K562 (cell line): ENCODE data around the gene SLC3A2. TPM values are rescaled to one million over a fixed set of nuclear protein-coding genes. Genes with fewer than 3 reads are reported as not detected.
"Not testable (repeated sequence)": the region's sequence is repeated elsewhere in the genome, so short reads cannot be mapped to it uniquely, and the experiment has no call there.

ENCODE experiments used
- BRCA1 ChIP-seq, 2 experiments: fragments of 450-650 bp in 1 of 2; sonication (generic) in 1 of 2; formaldehyde crosslinking in 1 of 2; IDR thresholded peaks; 2 replicates each; pipeline versions ENCODE4 v1.5.0 to v1.6.1; 2017 to 2020; ENCODE audit warnings: mild to moderate bottlenecking in 1 of 2, missing genetic modification reagents in 1 of 2
- ETV6 ChIP-seq, 3 experiments: fragments of 150-350 bp in 1 of 3; sonication (generic) in 1 of 3; formaldehyde crosslinking in 1 of 3; IDR thresholded peaks; 2 replicates each; pipeline versions ENCODE4 v1.6.1 to v1.8.0; 2014 to 2022; ENCODE audit warnings: borderline replicate concordance in 2 of 3, low read depth in 2 of 3, antibody characterized with exemption in 1 of 3, low read length in 1 of 3, mild to moderate bottlenecking in 1 of 3, missing genetic modification reagents in 1 of 3
- FUS ChIP-seq: fragments of 200-400 bp; formaldehyde crosslinking; optimal IDR thresholded peaks from 2 replicates; pipeline ENCODE3; 2017; ENCODE audit warnings: low read depth, low read length
- POLR2G ChIP-seq: fragments of 200-400 bp; formaldehyde crosslinking; IDR thresholded peaks from 2 replicates; pipeline ENCODE4 v1.6.1; 2017; ENCODE audit warnings: low read depth, mild to moderate bottlenecking, antibody characterized with exemption, low read length, moderate library complexity
- RBM14 ChIP-seq: fragments of 200-400 bp; formaldehyde crosslinking; IDR thresholded peaks from 2 replicates; pipeline ENCODE4 v1.6.1; 2018; ENCODE audit warnings: low read depth, mild to moderate bottlenecking, low read length, moderate library complexity, borderline replicate concordance; ENCODE audit not compliant: insufficient read depth
- TOE1 ChIP-seq, 2 experiments: fragments of 450-650 bp in 1 of 2; sonication (generic) in 1 of 2; formaldehyde crosslinking in 1 of 2; IDR thresholded peaks; 2 replicates each; pipeline versions ENCODE4 v1.7.1 to v1.8.0; 2016 to 2022; ENCODE audit warnings: borderline replicate concordance in 2 of 2, mild to moderate bottlenecking in 2 of 2, antibody characterized with exemption in 1 of 2, inconsistent platforms in 1 of 2, low read depth in 1 of 2, missing genetic modification reagents in 1 of 2, moderate library complexity in 1 of 2
- ZC3H4 ChIP-seq: sonication (generic); formaldehyde crosslinking; IDR thresholded peaks from 2 replicates; pipeline ENCODE4 v1.9.0; 2021; ENCODE audit warnings: missing genetic modification reagents, borderline replicate concordance
- ZFX ChIP-seq: sonication (generic); formaldehyde crosslinking; IDR thresholded peaks from 2 replicates; pipeline ENCODE4 v1.8.0; 2022; ENCODE audit warnings: mild to moderate bottlenecking, missing genetic modification reagents, moderate library complexity
- polyA plus RNA-seq, 8 experiments: library from polyadenylated mRNA; depleted of rRNA in 4 of 8; stranded (reverse) in 5 of 8; unstranded in 3 of 8; fragments of >200 nt; fragmentation: Nextera tagmentation in 2 of 8; fragmentation: Illumina TruSeq in 1 of 8; extraction: Ambion mirVana in 2 of 8; extraction: Trizol in 1 of 8; gene quantifications; 2 replicates each; pipeline versions ENCODE4 v1.2.1 to v1.2.3, GENCODE V29; 2011 to 2014; ENCODE audit warnings: inconsistent platforms in 1 of 8, missing spikeins in 1 of 8
- total RNA-seq, 7 experiments: library from RNA; depleted of rRNA in 6 of 7; stranded (reverse); fragments of >200 nt in 6 of 7; fragmentation: Illumina TruSeq in 2 of 7; extraction: Trizol in 2 of 7; gene quantifications; 2 replicates each; pipeline versions ENCODE4 v1.2.1 to v1.2.3, GENCODE V29; 2011 to 2021; ENCODE audit warnings: low replicate concordance in 1 of 7
- TF ChIP-seq, protein P1 (sequence below): fragments of 450-650 bp; IDR thresholded peaks from 2 replicates; pipeline ENCODE4 v1.6.1; 2016; ENCODE audit warnings: mild to moderate bottlenecking, moderate library complexity
- TF ChIP-seq, protein P2 (sequence below): sonication (generic); formaldehyde crosslinking; IDR thresholded peaks from 2 replicates; pipeline ENCODE4 v1.8.1; 2023; ENCODE audit warnings: mild to moderate bottlenecking, missing genetic modification reagents

SLC3A2 gene
- total and polyA plus RNA-seq, 9 of the 15 experiments (the other 6 are each of a cell fraction or from before 2014, with no cell fraction given): 20.0 to 296 (median 214) TPM

DNA sequence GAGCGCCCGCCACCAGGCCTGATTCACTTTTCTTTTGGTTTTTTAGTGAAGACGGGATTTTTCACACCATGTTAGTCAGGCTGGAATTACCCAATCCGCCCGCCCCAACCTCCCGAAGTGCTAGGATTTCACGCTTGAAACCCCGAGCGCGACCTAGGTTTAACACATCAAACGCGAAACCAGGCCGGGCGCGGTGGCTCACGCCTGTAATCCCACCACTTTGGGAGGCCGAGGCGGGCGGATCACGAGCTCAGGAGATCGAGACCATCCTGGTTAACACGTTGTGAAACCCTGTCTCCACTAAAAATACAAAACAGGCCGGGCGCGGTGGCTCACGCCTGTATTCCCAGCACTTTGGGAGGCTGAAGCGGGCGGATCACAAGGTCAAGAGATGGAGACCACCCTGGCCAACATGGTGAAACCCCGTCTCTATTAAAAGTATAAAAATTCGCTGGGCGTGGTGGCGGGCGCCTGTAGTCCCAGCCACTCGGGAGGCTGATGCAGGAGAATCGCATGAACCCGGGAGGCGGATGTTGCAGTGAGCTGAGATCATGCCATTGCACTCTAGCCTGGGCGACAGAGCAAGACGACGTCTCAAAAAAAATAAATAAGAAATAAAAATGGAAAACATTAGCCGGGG, 39.9 kb upstream of the SLC3A2 start (continued):
- TF ChIP-seq TOE1 (IDR thresholded peaks at IDR 0.05; ENCODE audit: borderline replicate concordance); ETV6 (IDR thresholded peaks at IDR 0.05; ENCODE audit: borderline replicate concordance in 1 of 2, low read depth in 2 of 2, low read length in 1 of 2); BRCA1 (IDR thresholded peaks at IDR 0.05): not testable (repeated sequence)
- TF ChIP-seq TOE1 (CRISPR knock-in tag; IDR thresholded peaks at IDR 0.05; ENCODE audit: borderline replicate concordance, low read depth) (peak; percentile 63; the same call in 1 of the 2 replicates), FUS (peak; percentile 91), ETV6 (CRISPR knock-in tag; IDR thresholded peaks at IDR 0.05; ENCODE audit: borderline replicate concordance) (0 out of 2 replicates have a peak, but pooled peaks have one; percentile 57), POLR2G (peak; percentile 95), ZFX (CRISPR knock-in tag) (peak; percentile 71), BRCA1 (CRISPR knock-in tag; IDR thresholded peaks at IDR 0.05) (0 out of 2 replicates have a peak, but pooled peaks have one; percentile 62), RBM14 (0 out of 2 replicates have a peak, but pooled peaks have one; percentile 92), ZC3H4 (peak; percentile 84; the same call in 1 of the 2 replicates)
- TF ChIP-seq, protein P1, sequence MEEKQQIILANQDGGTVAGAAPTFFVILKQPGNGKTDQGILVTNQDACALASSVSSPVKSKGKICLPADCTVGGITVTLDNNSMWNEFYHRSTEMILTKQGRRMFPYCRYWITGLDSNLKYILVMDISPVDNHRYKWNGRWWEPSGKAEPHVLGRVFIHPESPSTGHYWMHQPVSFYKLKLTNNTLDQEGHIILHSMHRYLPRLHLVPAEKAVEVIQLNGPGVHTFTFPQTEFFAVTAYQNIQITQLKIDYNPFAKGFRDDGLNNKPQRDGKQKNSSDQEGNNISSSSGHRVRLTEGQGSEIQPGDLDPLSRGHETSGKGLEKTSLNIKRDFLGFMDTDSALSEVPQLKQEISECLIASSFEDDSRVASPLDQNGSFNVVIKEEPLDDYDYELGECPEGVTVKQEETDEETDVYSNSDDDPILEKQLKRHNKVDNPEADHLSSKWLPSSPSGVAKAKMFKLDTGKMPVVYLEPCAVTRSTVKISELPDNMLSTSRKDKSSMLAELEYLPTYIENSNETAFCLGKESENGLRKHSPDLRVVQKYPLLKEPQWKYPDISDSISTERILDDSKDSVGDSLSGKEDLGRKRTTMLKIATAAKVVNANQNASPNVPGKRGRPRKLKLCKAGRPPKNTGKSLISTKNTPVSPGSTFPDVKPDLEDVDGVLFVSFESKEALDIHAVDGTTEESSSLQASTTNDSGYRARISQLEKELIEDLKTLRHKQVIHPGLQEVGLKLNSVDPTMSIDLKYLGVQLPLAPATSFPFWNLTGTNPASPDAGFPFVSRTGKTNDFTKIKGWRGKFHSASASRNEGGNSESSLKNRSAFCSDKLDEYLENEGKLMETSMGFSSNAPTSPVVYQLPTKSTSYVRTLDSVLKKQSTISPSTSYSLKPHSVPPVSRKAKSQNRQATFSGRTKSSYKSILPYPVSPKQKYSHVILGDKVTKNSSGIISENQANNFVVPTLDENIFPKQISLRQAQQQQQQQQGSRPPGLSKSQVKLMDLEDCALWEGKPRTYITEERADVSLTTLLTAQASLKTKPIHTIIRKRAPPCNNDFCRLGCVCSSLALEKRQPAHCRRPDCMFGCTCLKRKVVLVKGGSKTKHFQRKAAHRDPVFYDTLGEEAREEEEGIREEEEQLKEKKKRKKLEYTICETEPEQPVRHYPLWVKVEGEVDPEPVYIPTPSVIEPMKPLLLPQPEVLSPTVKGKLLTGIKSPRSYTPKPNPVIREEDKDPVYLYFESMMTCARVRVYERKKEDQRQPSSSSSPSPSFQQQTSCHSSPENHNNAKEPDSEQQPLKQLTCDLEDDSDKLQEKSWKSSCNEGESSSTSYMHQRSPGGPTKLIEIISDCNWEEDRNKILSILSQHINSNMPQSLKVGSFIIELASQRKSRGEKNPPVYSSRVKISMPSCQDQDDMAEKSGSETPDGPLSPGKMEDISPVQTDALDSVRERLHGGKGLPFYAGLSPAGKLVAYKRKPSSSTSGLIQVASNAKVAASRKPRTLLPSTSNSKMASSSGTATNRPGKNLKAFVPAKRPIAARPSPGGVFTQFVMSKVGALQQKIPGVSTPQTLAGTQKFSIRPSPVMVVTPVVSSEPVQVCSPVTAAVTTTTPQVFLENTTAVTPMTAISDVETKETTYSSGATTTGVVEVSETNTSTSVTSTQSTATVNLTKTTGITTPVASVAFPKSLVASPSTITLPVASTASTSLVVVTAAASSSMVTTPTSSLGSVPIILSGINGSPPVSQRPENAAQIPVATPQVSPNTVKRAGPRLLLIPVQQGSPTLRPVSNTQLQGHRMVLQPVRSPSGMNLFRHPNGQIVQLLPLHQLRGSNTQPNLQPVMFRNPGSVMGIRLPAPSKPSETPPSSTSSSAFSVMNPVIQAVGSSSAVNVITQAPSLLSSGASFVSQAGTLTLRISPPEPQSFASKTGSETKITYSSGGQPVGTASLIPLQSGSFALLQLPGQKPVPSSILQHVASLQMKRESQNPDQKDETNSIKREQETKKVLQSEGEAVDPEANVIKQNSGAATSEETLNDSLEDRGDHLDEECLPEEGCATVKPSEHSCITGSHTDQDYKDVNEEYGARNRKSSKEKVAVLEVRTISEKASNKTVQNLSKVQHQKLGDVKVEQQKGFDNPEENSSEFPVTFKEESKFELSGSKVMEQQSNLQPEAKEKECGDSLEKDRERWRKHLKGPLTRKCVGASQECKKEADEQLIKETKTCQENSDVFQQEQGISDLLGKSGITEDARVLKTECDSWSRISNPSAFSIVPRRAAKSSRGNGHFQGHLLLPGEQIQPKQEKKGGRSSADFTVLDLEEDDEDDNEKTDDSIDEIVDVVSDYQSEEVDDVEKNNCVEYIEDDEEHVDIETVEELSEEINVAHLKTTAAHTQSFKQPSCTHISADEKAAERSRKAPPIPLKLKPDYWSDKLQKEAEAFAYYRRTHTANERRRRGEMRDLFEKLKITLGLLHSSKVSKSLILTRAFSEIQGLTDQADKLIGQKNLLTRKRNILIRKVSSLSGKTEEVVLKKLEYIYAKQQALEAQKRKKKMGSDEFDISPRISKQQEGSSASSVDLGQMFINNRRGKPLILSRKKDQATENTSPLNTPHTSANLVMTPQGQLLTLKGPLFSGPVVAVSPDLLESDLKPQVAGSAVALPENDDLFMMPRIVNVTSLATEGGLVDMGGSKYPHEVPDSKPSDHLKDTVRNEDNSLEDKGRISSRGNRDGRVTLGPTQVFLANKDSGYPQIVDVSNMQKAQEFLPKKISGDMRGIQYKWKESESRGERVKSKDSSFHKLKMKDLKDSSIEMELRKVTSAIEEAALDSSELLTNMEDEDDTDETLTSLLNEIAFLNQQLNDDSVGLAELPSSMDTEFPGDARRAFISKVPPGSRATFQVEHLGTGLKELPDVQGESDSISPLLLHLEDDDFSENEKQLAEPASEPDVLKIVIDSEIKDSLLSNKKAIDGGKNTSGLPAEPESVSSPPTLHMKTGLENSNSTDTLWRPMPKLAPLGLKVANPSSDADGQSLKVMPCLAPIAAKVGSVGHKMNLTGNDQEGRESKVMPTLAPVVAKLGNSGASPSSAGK: peak; percentile 48; the same call in 1 of the 2 replicates
- TF ChIP-seq, protein P2, sequence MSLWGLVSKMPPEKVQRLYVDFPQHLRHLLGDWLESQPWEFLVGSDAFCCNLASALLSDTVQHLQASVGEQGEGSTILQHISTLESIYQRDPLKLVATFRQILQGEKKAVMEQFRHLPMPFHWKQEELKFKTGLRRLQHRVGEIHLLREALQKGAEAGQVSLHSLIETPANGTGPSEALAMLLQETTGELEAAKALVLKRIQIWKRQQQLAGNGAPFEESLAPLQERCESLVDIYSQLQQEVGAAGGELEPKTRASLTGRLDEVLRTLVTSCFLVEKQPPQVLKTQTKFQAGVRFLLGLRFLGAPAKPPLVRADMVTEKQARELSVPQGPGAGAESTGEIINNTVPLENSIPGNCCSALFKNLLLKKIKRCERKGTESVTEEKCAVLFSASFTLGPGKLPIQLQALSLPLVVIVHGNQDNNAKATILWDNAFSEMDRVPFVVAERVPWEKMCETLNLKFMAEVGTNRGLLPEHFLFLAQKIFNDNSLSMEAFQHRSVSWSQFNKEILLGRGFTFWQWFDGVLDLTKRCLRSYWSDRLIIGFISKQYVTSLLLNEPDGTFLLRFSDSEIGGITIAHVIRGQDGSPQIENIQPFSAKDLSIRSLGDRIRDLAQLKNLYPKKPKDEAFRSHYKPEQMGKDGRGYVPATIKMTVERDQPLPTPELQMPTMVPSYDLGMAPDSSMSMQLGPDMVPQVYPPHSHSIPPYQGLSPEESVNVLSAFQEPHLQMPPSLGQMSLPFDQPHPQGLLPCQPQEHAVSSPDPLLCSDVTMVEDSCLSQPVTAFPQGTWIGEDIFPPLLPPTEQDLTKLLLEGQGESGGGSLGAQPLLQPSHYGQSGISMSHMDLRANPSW: peak; percentile 44; the same call in 1 of the 2 replicates
